Endothelial cell of umbilical vein (primary cell): ENCODE measurements around the gene PLA2G4E. TPM values are rescaled to one million over a fixed set of nuclear protein-coding genes. Genes with fewer than 3 reads are reported as not detected.

Experiments
- BruUV-seq: library from RNA; stranded (reverse); fragments of 400-500 nt; replicated peaks from 2 replicates; lab custom pipeline; 2021; lab: Mats Ljungman, UMichigan
- CTCF ChIA-PET: fragments of 300-600, 350-600 bp; sonication (Branson Sonifier 250); formaldehyde crosslinking; loops from one replicate; lab custom pipeline; 2021; ENCODE audit warnings: antibody characterized with exemption, inconsistent platforms; lab: Charles Lee
- POLR2A ChIA-PET: fragments of 300-600, 350-600 bp; sonication (Branson Sonifier 250); formaldehyde crosslinking; loops from one replicate; lab custom pipeline; 2021; ENCODE audit warnings: antibody characterized with exemption, inconsistent platforms; lab: Charles Lee
- DNase-seq: peaks from one replicate; pipeline ENCODE4 v3.0.0-alpha.2; 2011; ENCODE audit warnings: low read depth, low spot score
- FAIRE-seq: peaks from 2 replicates; lab custom pipeline; 2011; peaks lifted over from hg19 to GRCh38; lab: Jason Lieb, UNC
- H2AFZ ChIP-seq: 2 replicates; pipeline ENCODE4 v1.6.0; 2012; ENCODE audit warnings: low read depth, low read length, control low read depth, inconsistent platforms
- H3K27ac ChIP-seq: 2 replicates; pipeline ENCODE4 v1.5.1; 2011; ENCODE audit warnings: low read depth, mild to moderate bottlenecking, control low read depth, low read length, moderate library complexity; ENCODE audit not compliant: insufficient read depth
- H3K27me3 ChIP-seq, 2 experiments: 2 replicates each; pipeline versions ENCODE4 v1.6.0 to v1.6.1; 2011; ENCODE audit warnings: low read length in 2 of 2, mixed read lengths in 1 of 2; ENCODE audit not compliant: control insufficient read depth in 2 of 2, insufficient read depth in 2 of 2
- H3K36me3 ChIP-seq, 2 experiments: 2 replicates in 1 of 2; 3 replicates in 1 of 2; pipeline ENCODE4 v1.5.1; 2011; ENCODE audit warnings: low read length in 2 of 2, mild to moderate bottlenecking in 1 of 2, moderate library complexity in 1 of 2; ENCODE audit not compliant: control insufficient read depth in 2 of 2, insufficient read depth in 2 of 2; ENCODE audit errors: extremely low read depth in 1 of 2
- H3K4me1 ChIP-seq: 3 replicates; pipeline ENCODE4 v1.5.1; 2011; ENCODE audit warnings: mild to moderate bottlenecking, low read length; ENCODE audit not compliant: control insufficient read depth, insufficient read depth; ENCODE audit errors: extremely low read depth
- H3K4me2 ChIP-seq: 2 replicates; pipeline ENCODE4 v1.6.1; 2011; ENCODE audit warnings: low read length, control low read depth, mixed read lengths; ENCODE audit not compliant: insufficient read depth
- H3K4me3 ChIP-seq, 3 experiments: fragments of 200-600 bp in 1 of 3; sonication (generic), shearing (Covaris generic) in 1 of 3; replicated peaks in 1 of 3; 2 replicates each; pipeline ENCODE4 v1.5.1; 2011 to 2016; ENCODE audit warnings: control low read depth in 3 of 3, low read length in 3 of 3, mild to moderate bottlenecking in 2 of 3, inconsistent platforms in 1 of 3, low read depth in 1 of 3, moderate library complexity in 1 of 3; ENCODE audit not compliant: insufficient read depth in 1 of 3
- H3K79me2 ChIP-seq: 2 replicates; pipeline ENCODE4 v1.6.0; 2012; ENCODE audit warnings: low read length, inconsistent platforms; ENCODE audit not compliant: control insufficient read depth, insufficient read depth
- H3K9ac ChIP-seq: replicated peaks from 2 replicates; pipeline ENCODE3; 2011; ENCODE audit warnings: low read length, control low read depth; ENCODE audit not compliant: insufficient read depth; ENCODE audit errors: extremely low read depth
- H3K9me1 ChIP-seq: replicated peaks from 3 replicates; pipeline ENCODE4 v1.6.0; 2011; ENCODE audit warnings: mild to moderate bottlenecking, low read length; ENCODE audit not compliant: control insufficient read depth, insufficient read depth; ENCODE audit errors: extremely low read depth
- H3K9me3 ChIP-seq: replicated peaks from 2 replicates; pipeline ENCODE4 v1.5.1; 2012; ENCODE audit warnings: low read length, inconsistent platforms; ENCODE audit not compliant: control insufficient read depth, insufficient read depth
- H4K20me1 ChIP-seq: replicated peaks from 2 replicates; pipeline ENCODE3; 2011; ENCODE audit warnings: mild to moderate bottlenecking, low read length; ENCODE audit not compliant: control insufficient read depth, insufficient read depth; ENCODE audit errors: extremely low read depth
- EZH2 ChIP-seq: IDR thresholded peaks from 2 replicates; pipeline ENCODE4 v1.6.1; 2012; ENCODE audit warnings: borderline replicate concordance, low read depth, mild to moderate bottlenecking, moderate library complexity, low read length, inconsistent platforms; ENCODE audit not compliant: severe bottlenecking
- FOS ChIP-seq: IDR thresholded peaks from 2 replicates; pipeline ENCODE4 v1.6.1; 2011; ENCODE audit warnings: mild to moderate bottlenecking, low read length, moderate library complexity, borderline replicate concordance; ENCODE audit not compliant: insufficient read depth
- JUN ChIP-seq: IDR thresholded peaks from 2 replicates; pipeline ENCODE4 v1.6.1; 2011; ENCODE audit warnings: borderline replicate concordance, low read depth; ENCODE audit not compliant: insufficient read length, insufficient read depth
- MYC ChIP-seq: IDR thresholded peaks from one replicate; pipeline ENCODE4 v1.6.1; 2011; ENCODE audit warnings: mild to moderate bottlenecking, low read depth, low read length
- POLR2AphosphoS5 ChIP-seq: IDR thresholded peaks from 2 replicates; pipeline ENCODE4 v1.6.1; 2012; ENCODE audit warnings: low read depth, mild to moderate bottlenecking, control low read depth, low read length, moderate library complexity; ENCODE audit not compliant: insufficient read depth
- dilution Hi-C: fragments of 300-500 bp; cut with MboI; formaldehyde crosslinking; loops from one replicate; pipeline ENCODE4 v1.15.0; 2019; ENCODE audit warnings: low sequenced_read_pairs; ENCODE audit not compliant: extremely low pct_ligation_motif_present
- intact Hi-C: fragments of 100-400 bp; cut with micrococcal nuclease; formaldehyde crosslinking; loops from one replicate; pipeline ENCODE4 v1.10.0; 2022
- polyA plus RNA-seq, 4 experiments: library from polyadenylated mRNA; depleted of rRNA in 3 of 4; stranded (reverse) in 3 of 4; unstranded in 1 of 4; fragments of >200 nt; gene quantifications; 2 replicates each; pipeline versions ENCODE4 v1.2.1 to v1.2.3, GENCODE V29; 2011 to 2012; ENCODE audit warnings: missing spikeins in 1 of 4
- total RNA-seq: library from RNA; stranded (reverse); gene quantifications from 2 replicates; pipeline ENCODE4 v1.2.3, GENCODE V29; 2021
- TF ChIP-seq, protein P1 (sequence below): IDR thresholded peaks from 2 replicates; pipeline ENCODE4 v1.6.1; 2011; ENCODE audit not compliant: insufficient read depth, insufficient read length
- TF ChIP-seq, protein P2 (sequence below), 2 donors: IDR thresholded peaks; 1 replicate in 1 of 2; 2 replicates in 1 of 2; pipeline ENCODE4 v1.5.1; 2011; ENCODE audit warnings: low read length in 2 of 2, mild to moderate bottlenecking in 2 of 2, moderate library complexity in 2 of 2, control low read depth in 1 of 2, inconsistent platforms in 1 of 2, low read depth in 1 of 2; ENCODE audit not compliant: insufficient read depth in 1 of 2; ENCODE audit errors: extremely low read depth in 1 of 2

Gene PLA2G4E
- total and polyA plus RNA-seq, 2 donors (not counting 3 experiments of a cell fraction or from before 2014, with no cell fraction given): not detected

GRCh38 chr15:41974041-41974440, 46.8 kb downstream of the PLA2G4E start:
- peaks cover 20% of the 10 kb centered on the region for H3K4me1 ChIP-seq
- no peak for FAIRE-seq
- POLR2A ChIA-PET: no interaction called here
- no peaks in the 10 kb centered on the region for H3K9me1 ChIP-seq
- H3K4me3 ChIP-seq: no peak overlapping the region
- H3K36me3 ChIP-seq: no peaks in the 10 kb centered on the region
- no peak overlapping the region for H3K27ac ChIP-seq
- no peak for DNase-seq
- no peaks in the 10 kb centered on the region for H4K20me1 ChIP-seq
- H2AFZ ChIP-seq: no peak overlapping the region
- CTCF ChIA-PET: interaction anchor here (1.0 to 3.8 kb wide), 2 partner anchors 16 to 79 kb away, joined by 3 to 14 read pairs; no protein-coding TSS in a partner anchor
- H3K9ac ChIP-seq: no peak overlapping the region
- H3K4me2 ChIP-seq: no peak overlapping the region
- no peaks in the 10 kb centered on the region for H3K9me3 ChIP-seq
- peaks cover 33% of the 10 kb centered on the region for H3K79me2 ChIP-seq
- dilution Hi-C loops (no loop called here), intact Hi-C loops (loop anchor here (5.0 kb wide), 2 partner anchors 83 to 202 kb away; partner anchors contain the start of gene MAPKBP1)
- BruUV-seq: no TSS peak
- TF ChIP-seq FOS (no peak), JUN (no peak), EZH2 (no peak), POLR2AphosphoS5 (no peak), MYC (no peak)
- TF ChIP-seq, protein P1, sequence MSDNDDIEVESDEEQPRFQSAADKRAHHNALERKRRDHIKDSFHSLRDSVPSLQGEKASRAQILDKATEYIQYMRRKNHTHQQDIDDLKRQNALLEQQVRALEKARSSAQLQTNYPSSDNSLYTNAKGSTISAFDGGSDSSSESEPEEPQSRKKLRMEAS: no peak
- TF ChIP-seq, protein P2, sequence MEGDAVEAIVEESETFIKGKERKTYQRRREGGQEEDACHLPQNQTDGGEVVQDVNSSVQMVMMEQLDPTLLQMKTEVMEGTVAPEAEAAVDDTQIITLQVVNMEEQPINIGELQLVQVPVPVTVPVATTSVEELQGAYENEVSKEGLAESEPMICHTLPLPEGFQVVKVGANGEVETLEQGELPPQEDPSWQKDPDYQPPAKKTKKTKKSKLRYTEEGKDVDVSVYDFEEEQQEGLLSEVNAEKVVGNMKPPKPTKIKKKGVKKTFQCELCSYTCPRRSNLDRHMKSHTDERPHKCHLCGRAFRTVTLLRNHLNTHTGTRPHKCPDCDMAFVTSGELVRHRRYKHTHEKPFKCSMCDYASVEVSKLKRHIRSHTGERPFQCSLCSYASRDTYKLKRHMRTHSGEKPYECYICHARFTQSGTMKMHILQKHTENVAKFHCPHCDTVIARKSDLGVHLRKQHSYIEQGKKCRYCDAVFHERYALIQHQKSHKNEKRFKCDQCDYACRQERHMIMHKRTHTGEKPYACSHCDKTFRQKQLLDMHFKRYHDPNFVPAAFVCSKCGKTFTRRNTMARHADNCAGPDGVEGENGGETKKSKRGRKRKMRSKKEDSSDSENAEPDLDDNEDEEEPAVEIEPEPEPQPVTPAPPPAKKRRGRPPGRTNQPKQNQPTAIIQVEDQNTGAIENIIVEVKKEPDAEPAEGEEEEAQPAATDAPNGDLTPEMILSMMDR (IDR thresholded peaks at IDR 0.05; ENCODE audit: extremely low read depth in 1 of 2, insufficient read depth in 1 of 2, low read depth in 1 of 2, low read length in 2 of 2): no peak
- no peaks in the 10 kb centered on the region for H3K27me3 ChIP-seq
